Sigmoid colon (tissue), 3 donors: Measurements from ENCODE around the gene KCNJ5.

Source experiments
- CTCF ChIP-seq, 4 experiments: fragments of 450-650 bp in 3 of 4; fragments of 200-600 bp in 1 of 4; IDR thresholded peaks; one replicate each; pipeline ENCODE4 v1.5.1; 2016 to 2019; ENCODE audit warnings: antibody characterized with exemption in 4 of 4, mild to moderate bottlenecking in 3 of 4, moderate library complexity in 2 of 4
- POLR2A ChIP-seq, 2 donors: fragments of 450-650 bp; IDR thresholded peaks; one replicate each; pipeline ENCODE4 v1.6.1; 2016; ENCODE audit warnings: antibody characterized with exemption in 2 of 2, mild to moderate bottlenecking in 2 of 2, moderate library complexity in 2 of 2

GRCh38 chr11:128927683-128928336, 36.7 kb downstream of the KCNJ5 start:
- TF ChIP-seq CTCF (IDR thresholded peaks at IDR 0.05) (no peak), POLR2A (IDR thresholded peaks at IDR 0.05) (no peak)
